Fibroblast of skin of left quadriceps (primary cell): ENCODE results near the gene PARD3B.
"Not testable (repeated sequence)": the region's sequence is repeated elsewhere in the genome, so short reads cannot be mapped to it uniquely, and the experiment has no call there.

Experiments used
- DNase-seq, 2 experiments: peaks; one replicate each; pipeline ENCODE4 v3.0.0-alpha.2; 2013; ENCODE audit warnings: low read depth in 2 of 2

PARD3B gene

GRCh38 chr2:204542982-204543608, 2.2 kb upstream of the PARD3B start:
- DNase-seq = no peak

GRCh38 chr2:204545861-204546735, 823 bp downstream of the PARD3B start:
- no peak for DNase-seq

GRCh38 chr2:204550751-204551511, 5.7 kb downstream of the PARD3B start:
- DNase-seq = peak; percentile 41 to 44

- no peak for DNase-seq
Observed at GRCh38 chr2:204551512-204551863, 6.2 kb downstream of the PARD3B start.

- DNase-seq = no peak
Observed at GRCh38 chr2:204557604-204558003, 12.3 kb downstream of the PARD3B start.

GRCh38 chr2:204559358-204559757, 14.1 kb downstream of the PARD3B start:
- DNase-seq = not testable (repeated sequence)

GRCh38 chr2:204560902-204561301, 15.6 kb downstream of the PARD3B start:
- DNase-seq = no peak

GRCh38 chr2:204561771-204562170, 16.5 kb downstream of the PARD3B start:
- DNase-seq = no peak

- DNase-seq = no peak
Observed at GRCh38 chr2:204566439-204566838, 21.2 kb downstream of the PARD3B start.

- no peak for DNase-seq
Observed at GRCh38 chr2:204570421-204570820, 25.1 kb downstream of the PARD3B start.

GRCh38 chr2:204571041-204571440, 25.8 kb downstream of the PARD3B start:
- no peak for DNase-seq

- DNase-seq = no peak
Observed at GRCh38 chr2:204571911-204572310, 26.6 kb downstream of the PARD3B start.

- DNase-seq = no peak
Observed at GRCh38 chr2:204573221-204573620, 27.9 kb downstream of the PARD3B start.

- DNase-seq = no peak
Observed at GRCh38 chr2:204574486-204574885, 29.2 kb downstream of the PARD3B start.

GRCh38 chr2:204575463-204575862, 30.2 kb downstream of the PARD3B start:
- DNase-seq = no peak

- no peak for DNase-seq
Observed at GRCh38 chr2:204576362-204576979, 31.2 kb downstream of the PARD3B start.

- DNase-seq = no peak
Observed at GRCh38 chr2:204578928-204579598, 33.8 kb downstream of the PARD3B start.

- no peak for DNase-seq
Observed at GRCh38 chr2:204581946-204582345, 36.7 kb downstream of the PARD3B start.

- DNase-seq = no peak
Observed at GRCh38 chr2:204583773-204584172, 38.5 kb downstream of the PARD3B start.

GRCh38 chr2:204585930-204586329, 40.7 kb downstream of the PARD3B start:
- DNase-seq = no peak

- no peak for DNase-seq
Observed at GRCh38 chr2:204586444-204587180, 41.3 kb downstream of the PARD3B start.
